Panc1 (cell line): ENCODE measurements around the gene ONECUT3.

Experiments used
- TF ChIP-seq, protein P1 (sequence below), 2 experiments: IDR thresholded peaks; 2 replicates each; pipeline ENCODE4 v1.6.1; 2011 to 2012; ENCODE audit warnings: low read depth in 2 of 2, control low read depth in 1 of 2, low read length in 1 of 2, mild to moderate bottlenecking in 1 of 2, moderate library complexity in 1 of 2; ENCODE audit not compliant: insufficient read depth in 1 of 2
- TF ChIP-seq, protein P2 (sequence below): fragments of 450-650 bp; IDR thresholded peaks from 2 replicates; pipeline ENCODE4 v1.5.1; 2017; ENCODE audit warnings: mild to moderate bottlenecking

DNA sequence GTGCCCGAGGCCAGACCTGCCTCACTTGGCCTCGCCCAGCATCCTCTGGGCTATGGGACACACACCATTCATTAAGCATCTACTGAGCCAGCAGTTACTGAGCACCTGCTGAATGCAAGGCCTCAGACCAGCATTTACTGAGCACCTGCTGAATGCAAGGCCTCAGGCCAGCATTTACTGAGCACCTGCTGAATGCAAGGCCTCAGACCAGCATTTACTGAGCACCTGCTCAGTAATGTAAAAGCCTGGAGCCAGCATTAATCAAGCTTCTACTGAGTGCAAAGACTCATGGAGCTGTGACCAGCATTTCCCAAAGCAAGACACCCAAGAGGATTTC, 55.1 kb downstream of the ONECUT3 start:
- TF ChIP-seq, protein P1, sequence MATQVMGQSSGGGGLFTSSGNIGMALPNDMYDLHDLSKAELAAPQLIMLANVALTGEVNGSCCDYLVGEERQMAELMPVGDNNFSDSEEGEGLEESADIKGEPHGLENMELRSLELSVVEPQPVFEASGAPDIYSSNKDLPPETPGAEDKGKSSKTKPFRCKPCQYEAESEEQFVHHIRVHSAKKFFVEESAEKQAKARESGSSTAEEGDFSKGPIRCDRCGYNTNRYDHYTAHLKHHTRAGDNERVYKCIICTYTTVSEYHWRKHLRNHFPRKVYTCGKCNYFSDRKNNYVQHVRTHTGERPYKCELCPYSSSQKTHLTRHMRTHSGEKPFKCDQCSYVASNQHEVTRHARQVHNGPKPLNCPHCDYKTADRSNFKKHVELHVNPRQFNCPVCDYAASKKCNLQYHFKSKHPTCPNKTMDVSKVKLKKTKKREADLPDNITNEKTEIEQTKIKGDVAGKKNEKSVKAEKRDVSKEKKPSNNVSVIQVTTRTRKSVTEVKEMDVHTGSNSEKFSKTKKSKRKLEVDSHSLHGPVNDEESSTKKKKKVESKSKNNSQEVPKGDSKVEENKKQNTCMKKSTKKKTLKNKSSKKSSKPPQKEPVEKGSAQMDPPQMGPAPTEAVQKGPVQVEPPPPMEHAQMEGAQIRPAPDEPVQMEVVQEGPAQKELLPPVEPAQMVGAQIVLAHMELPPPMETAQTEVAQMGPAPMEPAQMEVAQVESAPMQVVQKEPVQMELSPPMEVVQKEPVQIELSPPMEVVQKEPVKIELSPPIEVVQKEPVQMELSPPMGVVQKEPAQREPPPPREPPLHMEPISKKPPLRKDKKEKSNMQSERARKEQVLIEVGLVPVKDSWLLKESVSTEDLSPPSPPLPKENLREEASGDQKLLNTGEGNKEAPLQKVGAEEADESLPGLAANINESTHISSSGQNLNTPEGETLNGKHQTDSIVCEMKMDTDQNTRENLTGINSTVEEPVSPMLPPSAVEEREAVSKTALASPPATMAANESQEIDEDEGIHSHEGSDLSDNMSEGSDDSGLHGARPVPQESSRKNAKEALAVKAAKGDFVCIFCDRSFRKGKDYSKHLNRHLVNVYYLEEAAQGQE (IDR thresholded peaks at IDR 0.05; ENCODE audit: insufficient read depth in 1 of 2, low read depth in 2 of 2, low read length in 1 of 2), result no peak
- TF ChIP-seq, protein P2, sequence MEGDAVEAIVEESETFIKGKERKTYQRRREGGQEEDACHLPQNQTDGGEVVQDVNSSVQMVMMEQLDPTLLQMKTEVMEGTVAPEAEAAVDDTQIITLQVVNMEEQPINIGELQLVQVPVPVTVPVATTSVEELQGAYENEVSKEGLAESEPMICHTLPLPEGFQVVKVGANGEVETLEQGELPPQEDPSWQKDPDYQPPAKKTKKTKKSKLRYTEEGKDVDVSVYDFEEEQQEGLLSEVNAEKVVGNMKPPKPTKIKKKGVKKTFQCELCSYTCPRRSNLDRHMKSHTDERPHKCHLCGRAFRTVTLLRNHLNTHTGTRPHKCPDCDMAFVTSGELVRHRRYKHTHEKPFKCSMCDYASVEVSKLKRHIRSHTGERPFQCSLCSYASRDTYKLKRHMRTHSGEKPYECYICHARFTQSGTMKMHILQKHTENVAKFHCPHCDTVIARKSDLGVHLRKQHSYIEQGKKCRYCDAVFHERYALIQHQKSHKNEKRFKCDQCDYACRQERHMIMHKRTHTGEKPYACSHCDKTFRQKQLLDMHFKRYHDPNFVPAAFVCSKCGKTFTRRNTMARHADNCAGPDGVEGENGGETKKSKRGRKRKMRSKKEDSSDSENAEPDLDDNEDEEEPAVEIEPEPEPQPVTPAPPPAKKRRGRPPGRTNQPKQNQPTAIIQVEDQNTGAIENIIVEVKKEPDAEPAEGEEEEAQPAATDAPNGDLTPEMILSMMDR, result no peak
